ENCODE results near the gene GRK4.

DNA sequence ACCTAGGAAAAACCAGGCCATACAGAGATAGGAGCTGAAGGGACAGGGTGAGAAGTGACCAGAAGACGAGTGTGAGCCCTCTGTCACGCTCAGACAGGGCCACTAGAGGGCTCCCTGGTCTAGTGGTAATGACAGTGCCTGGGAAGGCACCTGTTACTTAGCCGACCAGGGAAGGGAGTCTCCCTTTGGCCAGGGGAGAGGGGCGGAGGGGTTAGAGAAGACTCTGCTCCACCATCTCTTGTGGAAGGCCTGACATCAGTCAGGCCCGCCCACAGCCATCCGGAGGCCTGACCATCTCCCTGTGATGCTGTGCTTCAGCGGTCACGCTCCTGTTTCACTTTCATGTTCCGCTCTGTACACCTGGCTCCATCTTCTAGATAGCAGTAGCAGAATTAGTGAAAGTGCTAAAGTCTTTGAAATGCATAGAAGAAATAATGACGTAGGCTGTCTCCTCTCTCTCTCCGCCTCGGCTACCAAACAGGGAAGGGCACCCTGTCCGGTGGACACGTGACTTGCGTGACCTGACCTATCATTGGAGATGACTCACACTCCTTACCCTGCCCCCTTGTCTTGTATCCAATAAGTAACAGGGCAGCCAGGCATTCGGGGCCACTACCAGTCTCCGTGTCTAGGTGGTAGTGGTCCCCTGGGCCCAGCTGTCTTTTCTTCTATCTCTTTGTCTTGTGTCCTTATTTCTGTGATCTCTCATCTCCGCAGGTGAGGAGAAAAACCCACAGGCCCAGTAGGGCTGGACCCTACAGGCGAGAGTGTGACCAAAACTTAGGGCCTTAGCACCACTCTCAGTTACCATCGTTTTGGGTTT lies 84.3 kb downstream of the GRK4 start:
- TF ChIP-seq, protein P1, sequence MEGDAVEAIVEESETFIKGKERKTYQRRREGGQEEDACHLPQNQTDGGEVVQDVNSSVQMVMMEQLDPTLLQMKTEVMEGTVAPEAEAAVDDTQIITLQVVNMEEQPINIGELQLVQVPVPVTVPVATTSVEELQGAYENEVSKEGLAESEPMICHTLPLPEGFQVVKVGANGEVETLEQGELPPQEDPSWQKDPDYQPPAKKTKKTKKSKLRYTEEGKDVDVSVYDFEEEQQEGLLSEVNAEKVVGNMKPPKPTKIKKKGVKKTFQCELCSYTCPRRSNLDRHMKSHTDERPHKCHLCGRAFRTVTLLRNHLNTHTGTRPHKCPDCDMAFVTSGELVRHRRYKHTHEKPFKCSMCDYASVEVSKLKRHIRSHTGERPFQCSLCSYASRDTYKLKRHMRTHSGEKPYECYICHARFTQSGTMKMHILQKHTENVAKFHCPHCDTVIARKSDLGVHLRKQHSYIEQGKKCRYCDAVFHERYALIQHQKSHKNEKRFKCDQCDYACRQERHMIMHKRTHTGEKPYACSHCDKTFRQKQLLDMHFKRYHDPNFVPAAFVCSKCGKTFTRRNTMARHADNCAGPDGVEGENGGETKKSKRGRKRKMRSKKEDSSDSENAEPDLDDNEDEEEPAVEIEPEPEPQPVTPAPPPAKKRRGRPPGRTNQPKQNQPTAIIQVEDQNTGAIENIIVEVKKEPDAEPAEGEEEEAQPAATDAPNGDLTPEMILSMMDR (IDR thresholded peaks at IDR 0.05): peak; percentile 93
- no peak for TF ChIP-seq ZFX (IDR thresholded peaks at IDR 0.05; ENCODE audit: borderline replicate concordance)

All from 22Rv1 (cell line).